ENCODE measurements around the gene KLF2.
"Not testable (repeated sequence)": the region's sequence is repeated elsewhere in the genome, so short reads cannot be mapped to it uniquely, and the experiment has no call there.

The KLF2 gene

DNA sequence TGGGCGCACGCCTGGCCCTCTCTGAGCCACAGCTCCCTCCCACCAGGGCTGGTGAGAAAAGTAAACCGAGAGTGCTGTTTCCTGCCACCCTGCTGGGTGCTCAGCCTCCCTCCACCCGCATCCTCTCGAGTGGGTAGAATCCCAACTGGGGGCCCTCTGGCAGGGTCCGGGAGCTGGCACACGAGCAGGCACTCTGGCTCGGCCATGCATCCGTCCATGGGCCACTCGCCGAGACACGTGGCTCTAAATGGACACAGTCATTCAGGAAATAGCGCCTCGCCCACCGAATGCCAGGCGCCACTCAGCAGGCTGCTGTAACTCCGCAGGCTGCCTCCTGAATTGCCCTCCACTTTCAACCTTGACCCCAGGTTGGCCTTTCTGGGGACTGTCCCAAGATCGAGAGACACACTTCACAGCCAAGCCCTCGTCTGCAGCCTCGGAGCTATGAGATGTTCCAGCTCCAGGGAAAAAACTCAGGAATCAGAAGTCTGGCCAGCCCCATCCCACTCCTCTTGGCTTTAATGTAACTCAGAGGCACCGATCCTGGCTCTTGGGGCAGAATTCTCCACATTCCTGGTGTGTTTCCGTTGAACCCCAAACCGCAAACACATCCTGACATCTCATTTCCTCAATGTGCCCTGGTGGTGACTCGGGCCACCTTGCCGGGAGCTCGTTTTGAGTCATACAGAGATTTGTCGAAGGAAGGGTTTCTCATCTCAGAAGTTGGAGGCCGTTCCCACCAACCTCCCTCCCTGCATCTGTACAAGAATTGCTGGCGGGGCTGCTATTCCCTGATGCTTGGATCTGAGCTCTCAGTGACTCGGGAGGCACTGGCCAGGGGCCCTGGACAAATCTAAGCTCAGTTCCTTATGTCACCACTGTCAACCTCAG, 14.1 kb downstream of the KLF2 start:
- peak; percentile 37 for DNase-seq (ENCODE audit: low read depth)

DNA sequence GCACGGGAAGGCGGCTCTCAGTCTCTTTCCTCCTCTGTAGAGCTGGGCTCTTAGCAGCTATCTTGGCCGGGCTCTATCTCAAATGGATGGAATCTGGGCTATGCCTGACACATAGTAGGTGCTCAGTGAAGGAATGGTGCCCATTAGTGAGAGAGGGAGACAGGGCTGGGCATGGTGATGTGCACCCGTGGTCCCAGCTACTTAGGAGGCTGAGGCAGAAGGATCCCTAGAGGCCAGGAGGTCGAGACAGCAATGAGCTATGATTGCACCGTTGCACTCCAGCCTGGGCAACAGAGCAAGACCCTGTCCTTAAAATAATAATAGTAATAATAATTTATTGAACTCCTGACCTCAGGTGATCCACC, 14.7 kb downstream of the KLF2 start:
- no peak for DNase-seq (ENCODE audit: low read depth)

DNA sequence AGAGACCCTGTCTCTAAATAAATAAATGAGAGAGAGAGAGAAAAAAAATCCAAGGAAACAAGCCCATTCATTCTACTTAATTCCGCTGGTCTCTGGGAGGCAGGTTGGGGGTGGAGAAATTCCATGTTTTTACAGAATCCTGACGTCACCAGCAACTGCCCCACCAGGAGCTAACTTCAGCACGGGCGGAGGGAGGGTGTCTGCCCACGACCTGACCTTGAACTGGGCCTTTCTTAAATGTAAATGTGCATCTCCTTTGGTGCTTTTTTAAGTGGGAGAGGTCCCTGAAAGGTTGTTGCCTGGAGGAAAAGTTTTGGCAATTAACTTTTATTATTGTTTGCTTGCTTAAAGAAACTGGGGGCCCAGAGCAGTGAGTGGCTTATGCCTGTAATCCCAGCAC, 15.5 kb downstream of the KLF2 start:
- no peak for DNase-seq (ENCODE audit: low read depth)

DNA sequence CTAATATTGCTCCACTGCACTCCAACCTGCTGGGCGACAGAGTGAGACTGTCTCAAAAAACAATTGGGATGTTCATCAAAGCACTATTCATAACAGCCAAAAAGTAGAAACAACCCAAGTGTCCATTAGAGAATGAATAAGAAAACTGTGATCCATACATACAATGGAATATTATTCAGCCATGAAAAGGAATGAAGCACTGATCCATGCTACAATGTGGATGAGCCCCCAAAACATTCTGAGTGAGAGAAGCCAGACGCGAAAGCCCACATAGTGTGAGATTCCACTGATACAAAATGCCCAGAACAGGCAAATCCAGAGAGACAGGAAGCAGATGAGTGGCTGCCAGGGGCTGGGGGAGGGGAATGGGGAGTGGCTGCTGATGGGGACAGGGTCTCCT, 16.0 kb downstream of the KLF2 start:
- no peak for DNase-seq (ENCODE audit: low read depth)

DNA sequence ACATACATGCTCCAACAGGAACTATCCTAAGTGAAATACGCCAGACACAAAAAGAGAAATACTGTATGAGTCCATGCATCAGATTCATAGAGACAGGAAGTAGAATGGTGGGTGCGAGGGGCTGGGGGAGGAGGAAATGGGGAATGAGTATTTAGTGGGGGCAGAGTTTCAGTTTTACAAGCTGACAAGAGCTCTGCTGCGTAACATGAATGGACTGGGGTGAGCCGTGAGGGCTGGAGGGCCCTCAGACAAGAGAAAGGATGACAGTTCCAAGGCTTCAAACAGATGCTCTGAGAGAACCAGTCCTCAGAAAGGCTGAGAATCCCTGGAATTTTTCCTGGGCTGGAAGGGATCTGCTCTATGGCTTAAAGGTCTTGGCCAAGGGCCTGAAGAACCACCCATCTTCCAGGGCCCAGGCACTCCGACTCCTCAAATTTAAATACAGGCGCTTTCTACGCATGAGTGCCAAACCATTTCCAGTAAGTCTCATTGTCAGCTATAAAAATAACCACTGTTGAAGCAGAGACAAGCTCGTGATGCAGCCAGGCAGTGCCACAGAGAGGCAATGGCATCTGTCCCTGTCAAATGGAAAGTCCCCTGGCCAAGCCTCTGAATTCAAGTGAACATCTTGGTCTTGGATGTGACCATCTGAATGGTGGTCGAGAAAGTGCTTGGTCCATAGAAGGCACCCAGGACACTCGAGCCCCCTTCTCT, 17.5 kb downstream of the KLF2 start:
- DNase-seq (ENCODE audit: low read depth), result peak; percentile 30

DNA sequence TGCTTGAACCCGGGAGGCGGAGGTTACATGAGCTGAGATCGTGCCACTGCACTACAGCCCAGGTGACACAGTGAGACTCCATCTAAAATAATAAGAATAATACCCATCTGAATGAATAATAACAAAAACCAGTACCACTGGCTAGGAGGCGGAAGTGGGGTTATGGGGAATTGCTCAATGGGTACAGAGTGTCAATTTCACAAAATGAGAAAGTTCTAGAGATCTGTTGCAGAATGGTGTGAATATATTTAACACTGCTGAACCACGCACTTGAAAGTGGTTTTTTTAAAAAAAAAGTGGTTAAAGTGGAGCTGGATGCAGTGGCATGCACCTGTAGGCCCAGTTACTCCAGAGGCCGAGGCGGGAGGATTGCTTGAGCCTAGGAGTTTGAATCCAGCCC, 18.5 kb downstream of the KLF2 start:
- no peak for DNase-seq (ENCODE audit: low read depth)

DNA sequence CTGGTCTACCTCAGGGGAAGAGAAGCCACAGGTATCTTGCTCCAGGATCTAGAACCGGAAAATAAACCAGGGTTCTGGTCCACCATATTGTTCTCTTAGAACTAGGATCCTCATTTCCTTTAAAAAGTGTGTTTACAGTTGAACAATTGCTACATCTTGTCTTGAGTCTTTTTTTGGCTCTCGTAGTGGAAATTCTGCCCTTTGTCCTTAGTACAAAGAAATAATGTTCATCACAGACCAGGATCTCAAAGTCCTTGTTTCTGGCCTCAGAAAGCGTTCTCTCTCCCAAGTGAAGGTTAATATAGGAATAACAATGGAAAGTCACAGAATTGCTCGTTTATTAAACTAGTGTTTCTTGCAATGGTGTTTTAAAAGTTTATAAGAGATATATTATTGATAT, 20.8 kb downstream of the KLF2 start:
- no peak for DNase-seq (ENCODE audit: low read depth)

DNA sequence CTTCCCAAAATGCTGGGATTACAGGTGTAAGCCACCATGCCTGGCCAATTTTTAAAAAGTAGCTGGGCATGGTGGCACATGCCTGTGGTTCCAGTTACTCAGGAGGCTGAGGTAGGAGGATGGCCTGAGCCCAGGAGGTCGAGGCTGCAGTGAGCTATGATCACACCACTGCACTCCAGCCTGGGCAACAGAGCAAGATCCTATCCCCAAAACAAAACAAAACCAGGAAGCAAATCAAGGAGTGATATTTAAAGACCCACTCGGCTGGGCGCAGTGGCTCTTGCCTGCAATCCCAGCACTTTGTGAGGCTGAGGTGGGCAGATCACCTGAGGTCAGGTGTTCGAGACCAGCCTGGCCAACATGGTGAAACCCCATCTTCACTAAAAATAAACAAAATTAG, 22.5 kb downstream of the KLF2 start:
- DNase-seq (ENCODE audit: low read depth), result not testable (repeated sequence)

DNA sequence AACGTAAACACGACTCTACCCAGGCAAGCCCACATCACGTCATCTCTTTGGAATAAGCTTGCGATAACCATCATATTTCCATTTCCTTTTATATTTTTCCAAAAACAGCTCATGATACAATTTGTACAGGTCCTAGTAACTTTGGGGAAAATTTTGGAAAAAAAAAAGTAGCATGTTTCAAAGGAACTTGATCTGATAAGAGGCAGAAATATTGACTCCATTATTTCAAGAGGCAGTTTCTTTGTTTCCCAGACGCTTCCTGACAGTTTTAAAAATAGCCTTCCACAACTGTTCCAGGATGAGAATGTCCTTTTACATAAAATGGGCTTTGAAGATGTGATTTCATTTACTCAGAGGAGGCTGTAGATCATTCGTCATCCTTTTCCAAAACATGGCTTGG, 23.1 kb downstream of the KLF2 start:
- no peak for DNase-seq (ENCODE audit: low read depth)

DNA sequence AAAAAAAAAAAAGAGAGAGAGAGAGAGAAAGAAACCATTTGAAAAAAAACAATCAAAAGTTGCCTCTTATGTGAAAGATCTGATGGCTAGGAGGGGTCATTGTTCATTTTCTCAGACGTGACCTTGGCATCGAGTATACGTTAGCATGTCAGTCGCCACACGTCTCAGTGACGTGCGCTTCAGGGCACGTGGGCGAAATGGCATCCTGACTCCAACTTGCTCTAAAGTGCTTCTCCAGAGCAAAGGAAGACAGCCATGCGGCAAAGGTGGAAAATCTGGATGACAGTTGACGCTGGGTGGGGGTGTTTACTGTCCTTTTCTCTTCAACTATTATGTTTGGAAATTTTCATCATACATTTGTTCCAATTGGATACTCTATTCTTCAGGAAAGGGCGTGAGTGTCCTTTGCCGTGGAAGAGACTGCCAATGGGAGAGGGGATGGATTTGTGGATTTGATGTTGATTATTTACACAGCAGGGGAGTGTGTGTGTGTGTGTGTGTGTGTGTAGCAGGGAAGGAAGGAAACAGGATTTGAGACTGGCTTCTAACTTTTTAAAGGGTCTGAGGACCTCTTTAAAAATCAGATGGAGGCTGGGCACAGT, 25.0 kb downstream of the KLF2 start:
- DNase-seq (ENCODE audit: low read depth), result no peak

DNA sequence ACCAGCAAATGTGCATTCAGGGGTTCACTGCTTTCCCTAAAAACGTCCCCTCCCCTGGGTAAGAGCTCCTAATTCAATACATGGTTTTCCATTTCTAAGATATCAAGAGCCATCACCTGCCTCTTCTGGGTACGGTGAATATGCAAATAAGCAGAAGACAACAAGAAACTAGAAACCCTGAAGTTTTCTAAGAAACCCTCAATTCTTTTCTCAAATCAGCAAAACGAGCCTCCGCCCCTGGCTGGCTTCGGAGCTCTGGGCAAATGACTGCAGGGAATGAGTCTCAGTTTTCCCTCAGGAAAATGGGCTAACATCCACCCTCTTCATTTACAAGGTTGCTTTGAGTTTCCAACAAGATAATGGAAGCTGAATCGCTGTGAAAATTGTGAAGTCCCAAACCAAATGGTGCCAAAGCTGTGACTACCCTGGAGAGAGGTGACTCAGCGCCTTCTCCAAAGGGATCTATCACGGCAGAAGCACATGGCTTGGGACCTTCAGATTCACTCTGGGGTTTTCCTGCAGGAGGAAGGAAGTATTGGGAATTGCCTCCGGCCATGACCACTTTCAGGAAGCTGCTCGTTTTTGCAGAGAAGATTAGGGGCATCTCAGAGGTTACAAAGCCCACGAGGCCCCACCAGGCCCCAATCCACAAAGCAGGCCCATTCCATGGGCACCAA, 26.6 kb downstream of the KLF2 start:
- no peak for DNase-seq (ENCODE audit: low read depth)

DNA sequence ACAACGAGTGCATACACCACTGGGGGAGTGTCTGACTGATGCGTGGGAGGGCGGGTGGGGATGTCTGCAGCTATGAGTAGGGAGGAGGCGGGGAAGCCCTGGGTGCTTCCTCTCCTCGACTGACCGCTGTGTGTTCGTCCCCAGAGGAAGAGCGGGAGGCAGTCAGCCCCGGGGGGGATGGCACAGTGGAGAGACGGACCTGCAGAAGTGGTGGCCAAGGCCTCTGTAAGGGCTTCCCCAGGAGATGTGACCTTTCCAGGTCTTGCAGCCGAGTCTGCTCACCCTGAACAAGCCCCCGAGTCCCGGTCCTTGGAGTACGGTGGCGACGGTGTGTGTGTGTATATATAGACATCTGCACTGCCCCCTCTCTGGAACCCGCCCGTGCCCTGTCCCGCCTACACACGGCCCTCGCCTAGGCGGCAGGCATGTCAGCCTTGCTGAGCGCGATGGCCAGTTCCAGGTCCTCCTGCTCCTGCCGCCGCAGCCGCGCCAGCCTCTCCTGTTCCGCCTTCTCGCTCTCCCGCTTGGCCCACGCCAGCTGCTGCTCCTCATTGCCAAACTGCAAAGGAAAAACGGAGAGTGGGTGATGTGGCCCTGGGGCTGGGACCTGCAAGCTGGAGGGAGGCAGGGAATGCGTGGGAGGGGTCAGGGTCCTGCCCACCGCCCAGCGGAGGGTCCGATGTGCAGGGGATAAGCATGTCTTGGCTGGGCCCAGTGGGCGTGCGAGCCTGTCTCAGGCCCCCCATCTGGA, 30.8 kb downstream of the KLF2 start:
- DNase-seq (ENCODE audit: low read depth), result no peak

DNA sequence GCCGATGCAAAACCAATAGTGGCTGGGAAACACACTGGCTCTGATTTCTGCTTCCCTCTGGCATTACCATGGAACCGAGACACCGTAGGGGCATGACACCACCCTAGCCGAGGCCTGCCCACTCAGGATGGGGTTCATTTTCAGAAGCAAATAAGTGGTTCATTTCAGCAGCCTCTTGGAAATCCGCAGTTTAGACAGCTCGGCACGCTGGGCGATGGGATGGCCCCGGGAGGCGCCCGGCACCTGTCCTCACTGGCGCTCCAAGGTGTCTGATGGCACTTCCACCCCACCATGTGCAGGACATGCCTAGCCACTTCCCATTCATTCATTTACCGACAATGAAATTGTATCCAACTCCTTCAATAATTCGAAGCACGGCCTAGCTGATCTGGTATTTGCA, 33.8 kb downstream of the KLF2 start:
- no peak for DNase-seq (ENCODE audit: low read depth)

DNA sequence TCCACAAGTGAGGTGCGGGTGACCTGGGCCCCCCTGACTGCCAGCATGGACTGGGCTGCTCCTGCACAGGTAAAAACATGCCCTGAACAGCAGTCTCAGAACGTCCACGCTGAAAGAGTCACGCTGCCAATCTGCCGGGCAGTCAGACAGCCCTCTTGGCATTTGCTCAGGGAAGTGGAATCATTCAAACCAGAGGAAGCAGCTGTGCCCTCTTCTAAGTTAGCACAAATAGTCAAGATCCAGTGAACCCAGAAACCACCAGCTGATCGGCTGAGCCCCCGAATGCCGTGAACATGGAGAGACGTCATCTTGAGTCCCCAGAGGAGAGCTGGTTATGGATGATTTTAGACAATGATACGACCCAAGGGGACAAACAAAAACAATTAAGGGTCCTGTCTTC, 34.4 kb downstream of the KLF2 start:
- no peak for DNase-seq (ENCODE audit: low read depth)

DNA sequence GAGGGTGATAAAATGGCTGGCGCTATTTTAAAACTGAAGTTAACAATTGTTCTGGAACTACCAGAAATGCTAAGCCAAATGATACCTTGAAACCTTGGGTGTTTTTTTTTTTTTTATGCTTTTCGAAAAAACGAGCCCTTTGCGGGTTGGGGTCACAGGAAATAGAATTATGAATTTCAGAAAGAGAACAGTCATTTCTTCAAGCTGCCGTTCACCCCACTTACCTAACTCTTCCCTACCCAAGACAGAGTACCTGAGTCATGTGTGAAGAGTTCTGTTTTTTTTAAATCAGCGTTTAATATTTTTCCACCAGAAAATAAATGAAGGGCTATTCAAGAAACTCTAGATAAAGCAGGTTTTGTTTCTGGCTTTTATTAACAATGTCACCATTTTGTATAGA, 35.3 kb downstream of the KLF2 start:
- DNase-seq (ENCODE audit: low read depth), result no peak

DNA sequence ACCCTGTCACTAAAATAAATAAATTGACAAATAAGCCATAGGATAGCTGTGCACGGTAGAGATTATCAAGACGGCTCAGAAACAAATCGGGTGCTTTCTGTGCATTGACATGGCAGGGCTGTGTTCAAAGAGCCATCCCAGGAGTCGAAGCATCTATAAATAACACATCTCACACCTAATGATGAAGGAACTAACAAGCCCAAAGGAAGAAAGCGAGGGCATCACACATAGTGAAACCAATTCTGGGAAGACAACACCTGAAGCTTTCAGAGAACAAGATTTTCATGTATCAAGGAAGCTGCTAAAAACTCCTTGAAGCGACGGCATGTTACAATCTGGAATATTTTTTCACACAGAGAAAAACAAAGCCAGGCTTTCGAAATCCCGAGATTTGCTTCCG, 36.1 kb downstream of the KLF2 start:
- no peak for DNase-seq (ENCODE audit: low read depth)

DNA sequence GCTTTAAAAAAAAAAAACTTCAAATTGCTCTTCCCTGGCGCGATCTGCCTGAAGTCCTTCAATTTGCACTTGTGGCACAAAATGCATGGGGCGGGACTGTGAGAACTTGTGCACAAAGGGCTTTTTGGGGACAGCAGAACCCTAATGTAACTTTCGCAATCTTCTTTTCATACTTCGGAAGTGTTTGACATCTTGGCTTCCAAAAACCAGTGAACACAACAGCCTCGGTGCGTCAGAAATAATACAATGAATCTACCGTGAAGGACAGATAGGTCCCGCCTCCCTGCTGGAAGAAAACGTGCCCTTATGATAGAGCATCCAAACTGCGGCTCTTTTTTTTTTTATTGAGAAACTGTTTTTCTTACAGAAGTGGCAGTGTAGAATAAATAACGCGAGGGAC, 36.6 kb downstream of the KLF2 start:
- DNase-seq (ENCODE audit: low read depth), result no peak

DNA sequence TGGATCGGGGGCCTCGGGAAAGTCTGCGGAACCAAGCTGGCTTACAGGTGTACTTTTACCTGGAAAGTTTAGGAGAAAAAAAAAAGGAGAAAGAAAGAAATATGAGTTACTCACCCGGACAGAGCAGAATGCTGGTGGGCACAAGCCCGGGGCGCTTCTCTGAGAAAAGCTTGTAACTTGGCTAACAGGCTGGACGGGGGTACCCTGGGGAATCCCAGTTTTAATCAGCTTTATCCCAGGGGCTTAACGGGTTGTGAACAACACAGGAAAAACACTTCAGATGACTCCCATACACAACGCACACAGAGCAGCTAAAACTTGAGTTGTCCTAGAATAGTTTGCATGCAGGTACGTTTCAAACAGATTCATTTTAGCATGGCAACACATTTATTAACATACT, 37.3 kb downstream of the KLF2 start:
- DNase-seq (ENCODE audit: low read depth), result no peak

DNA sequence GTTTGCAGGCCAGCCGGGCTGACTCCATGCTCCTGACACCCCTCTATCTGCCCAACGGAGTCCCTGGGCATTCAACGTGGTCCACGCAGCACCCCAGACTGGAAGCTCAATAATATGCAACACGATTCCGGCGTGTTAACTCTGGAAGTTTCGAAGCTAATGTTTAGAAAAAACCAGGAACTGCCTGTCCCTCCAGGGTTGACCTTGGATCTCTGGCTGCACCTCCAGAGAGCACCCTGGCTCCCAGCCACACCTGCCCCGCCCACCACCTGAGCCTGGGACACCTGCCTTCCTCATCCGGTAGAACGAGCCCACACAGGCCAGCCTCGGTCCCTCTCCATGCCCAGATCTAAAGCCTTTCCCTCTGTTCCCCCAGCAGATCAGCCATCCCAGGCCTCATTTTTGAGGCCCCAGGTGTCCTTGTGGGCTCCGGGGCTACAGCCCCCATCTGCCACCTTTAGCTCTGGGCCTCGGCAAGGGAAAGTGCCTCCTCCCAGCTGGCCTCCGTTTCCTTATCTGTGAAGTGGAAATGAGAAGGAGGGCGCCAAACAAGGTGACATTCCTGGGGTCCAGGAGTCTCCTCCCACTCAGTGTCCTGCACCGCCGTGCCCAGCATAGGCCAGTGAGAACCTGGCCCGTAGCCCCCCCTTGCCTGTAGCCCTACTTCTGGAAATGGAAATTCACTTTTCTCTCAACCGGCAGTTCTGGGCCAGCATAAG, 38.7 kb downstream of the KLF2 start:
- DNase-seq (ENCODE audit: low read depth), result no peak

DNA sequence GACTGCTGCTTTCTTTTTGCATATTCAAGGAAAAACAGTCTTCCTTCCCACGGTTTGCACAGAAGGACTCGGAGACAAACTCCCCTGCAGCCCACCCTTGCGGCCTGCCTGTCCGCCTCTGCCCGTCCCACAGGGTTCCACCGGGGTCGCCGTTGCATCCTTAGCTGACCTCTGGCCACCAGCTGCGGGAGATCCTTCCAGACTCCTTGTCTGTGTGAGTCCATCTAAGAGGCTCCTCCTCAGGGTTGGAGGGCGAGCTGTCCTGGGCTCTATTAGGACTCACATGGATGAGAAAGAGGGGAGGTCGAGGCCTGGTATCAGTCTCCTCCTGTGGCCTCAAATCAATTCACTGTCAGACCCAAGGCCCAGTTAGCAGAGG, 39.2 kb downstream of the KLF2 start:
- no peak for DNase-seq (ENCODE audit: low read depth)

DNA sequence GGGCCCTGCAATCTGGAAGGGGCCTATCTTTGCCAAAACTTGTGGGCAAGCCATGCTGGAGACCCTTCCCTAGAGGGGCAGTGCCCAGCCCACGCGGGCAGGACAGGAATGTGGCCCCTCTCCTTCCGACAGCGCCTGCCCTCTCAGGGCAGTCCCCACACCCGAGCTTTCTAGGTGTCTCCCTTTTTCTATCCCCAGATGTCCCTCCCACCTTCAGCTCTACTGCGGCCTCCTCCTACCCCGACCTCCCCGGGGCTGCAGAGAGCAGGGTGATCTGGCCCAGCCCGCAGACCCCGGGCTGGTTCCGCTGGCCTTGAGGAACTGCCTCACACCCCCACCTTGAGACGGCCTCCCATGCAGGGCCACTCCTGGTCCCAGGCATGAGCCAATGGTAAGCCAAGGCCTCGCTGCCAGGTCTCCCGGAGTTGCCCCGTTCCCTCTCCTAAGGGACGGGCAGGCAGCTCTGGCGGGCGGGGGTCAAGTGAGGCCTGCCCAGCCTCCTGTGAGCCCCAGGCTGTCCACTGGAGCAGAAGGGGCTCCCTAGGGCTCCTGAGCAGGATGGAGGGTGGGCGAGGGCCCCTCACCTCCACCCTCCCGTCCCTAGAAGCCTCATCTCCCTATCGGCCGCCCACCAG, 39.7 kb downstream of the KLF2 start:
- DNase-seq (ENCODE audit: low read depth), result no peak
